ENCODE measurements around the gene RBM22. TPM values are rescaled to one million over a fixed set of nuclear protein-coding genes. Genes with fewer than 3 reads are reported as not detected.
A peak's percentile ranks its signal among the peaks of the same experiment; 100 is the strongest.

Gene RBM22
- total RNA-seq, 1 donor, result 27.1 TPM

GRCh38 chr5:150647275-150648251, 53.3 kb downstream of the RBM22 start:
- Histone ChIP-seq H3K27ac (ENCODE audit: low read depth, low read length) (no peak overlapping the region), H3K79me2 (ENCODE audit: insufficient read depth, low read length) (peaks cover 12% of the 10 kb centered on the region), H3K27me3 (ENCODE audit: insufficient read depth, low read length) (no peaks in the 10 kb centered on the region), H3K36me3 (ENCODE audit: insufficient read depth, low read length) (peaks cover 26% of the 10 kb centered on the region), H3K4me1 (ENCODE audit: insufficient read depth, low read length) (peaks cover 32% of the 10 kb centered on the region), H2AFZ (ENCODE audit: low read length) (no peak overlapping the region), H4K20me1 (ENCODE audit: insufficient read depth, low read length) (no peaks in the 10 kb centered on the region), H3K4me3 (ENCODE audit: insufficient read depth, low read length) (no peak overlapping the region), H3K4me2 (ENCODE audit: insufficient read depth, low read length) (no peak overlapping the region), H3K9me3 (ENCODE audit: low read depth, low read length) (no peaks in the 10 kb centered on the region)
- no peak for TF ChIP-seq CTCF (IDR thresholded peaks at IDR 0.05; ENCODE audit: extremely low read depth, low read depth, low read length)
- peak; percentile 63 for DNase-seq (ENCODE audit: insufficient read length, low spot score, missing footprints)

- Histone ChIP-seq H3K27ac (ENCODE audit: low read depth, low read length) (peak overlapping the region; percentile 79), H3K9me3 (ENCODE audit: low read depth, low read length) (no peaks in the 10 kb centered on the region), H4K20me1 (ENCODE audit: insufficient read depth, low read length) (peaks cover 3% of the 10 kb centered on the region), H3K4me2 (ENCODE audit: insufficient read depth, low read length) (peak overlapping the region; percentile 66), H3K4me1 (ENCODE audit: insufficient read depth, low read length) (peaks cover 56% of the 10 kb centered on the region), H3K79me2 (ENCODE audit: insufficient read depth, low read length) (peaks cover 12% of the 10 kb centered on the region), H3K27me3 (ENCODE audit: insufficient read depth, low read length) (no peaks in the 10 kb centered on the region), H2AFZ (ENCODE audit: low read length) (no peak overlapping the region), H3K36me3 (ENCODE audit: insufficient read depth, low read length) (peaks cover 19% of the 10 kb centered on the region), H3K4me3 (ENCODE audit: insufficient read depth, low read length) (no peak overlapping the region)
- peak; percentile 95 for DNase-seq (ENCODE audit: insufficient read length, low spot score, missing footprints)
- no peak for TF ChIP-seq CTCF (IDR thresholded peaks at IDR 0.05; ENCODE audit: extremely low read depth, low read depth, low read length)
These were observed 55.7 kb downstream of the RBM22 start for GRCh38 chr5:150645070-150645700.

- H3K79me2 ChIP-seq (ENCODE audit: insufficient read depth, low read length), result peaks cover 12% of the 10 kb centered on the region
- peak overlapping the region; percentile 79 for H3K27ac ChIP-seq (ENCODE audit: low read depth, low read length)
- H3K9me3 ChIP-seq (ENCODE audit: low read depth, low read length), result no peaks in the 10 kb centered on the region
- peaks cover 12% of the 10 kb centered on the region for H3K36me3 ChIP-seq (ENCODE audit: insufficient read depth, low read length)
- no peak for DNase-seq (ENCODE audit: insufficient read length, low spot score, missing footprints)
- H3K4me2 ChIP-seq (ENCODE audit: insufficient read depth, low read length), result peak overlapping the region; percentile 66
- no peak for TF ChIP-seq CTCF (IDR thresholded peaks at IDR 0.05; ENCODE audit: extremely low read depth, low read depth, low read length)
- peaks cover 3% of the 10 kb centered on the region for H4K20me1 ChIP-seq (ENCODE audit: insufficient read depth, low read length)
- H3K4me3 ChIP-seq (ENCODE audit: insufficient read depth, low read length), result no peak overlapping the region
- H3K27me3 ChIP-seq (ENCODE audit: insufficient read depth, low read length), result no peaks in the 10 kb centered on the region
- H2AFZ ChIP-seq (ENCODE audit: low read length), result no peak overlapping the region
- H3K4me1 ChIP-seq (ENCODE audit: insufficient read depth, low read length), result peaks cover 63% of the 10 kb centered on the region
These were observed 56.3 kb downstream of the RBM22 start for GRCh38 chr5:150644514-150644913.

- peaks cover 12% of the 10 kb centered on the region for H3K79me2 ChIP-seq (ENCODE audit: insufficient read depth, low read length)
- peak overlapping the region; percentile 79 for H3K27ac ChIP-seq (ENCODE audit: low read depth, low read length)
- no peak overlapping the region for H2AFZ ChIP-seq (ENCODE audit: low read length)
- peaks cover 9% of the 10 kb centered on the region for H3K36me3 ChIP-seq (ENCODE audit: insufficient read depth, low read length)
- H4K20me1 ChIP-seq (ENCODE audit: insufficient read depth, low read length), result peaks cover 3% of the 10 kb centered on the region
- H3K27me3 ChIP-seq (ENCODE audit: insufficient read depth, low read length), result no peaks in the 10 kb centered on the region
- peak; percentile 32 for DNase-seq (ENCODE audit: insufficient read length, low spot score, missing footprints)
- peak overlapping the region; percentile 66 for H3K4me2 ChIP-seq (ENCODE audit: insufficient read depth, low read length)
- no peak overlapping the region for H3K4me3 ChIP-seq (ENCODE audit: insufficient read depth, low read length)
- H3K4me1 ChIP-seq (ENCODE audit: insufficient read depth, low read length), result peaks cover 67% of the 10 kb centered on the region
- no peak for TF ChIP-seq CTCF (IDR thresholded peaks at IDR 0.05; ENCODE audit: extremely low read depth, low read depth, low read length)
- no peaks in the 10 kb centered on the region for H3K9me3 ChIP-seq (ENCODE audit: low read depth, low read length)
These were observed 56.8 kb downstream of the RBM22 start for GRCh38 chr5:150644058-150644457.
